Choroid plexus epithelial cell (primary cell): ENCODE measurements around the gene RPL5.

Source experiments
- DNase-seq: peaks from one replicate; pipeline ENCODE4 v3.0.0-alpha.2; 2010; ENCODE audit warnings: low read depth
- H3K4me3 ChIP-seq: 2 replicates; pipeline ENCODE4 v1.5.1; 2011; ENCODE audit warnings: low read depth, mild to moderate bottlenecking, control low read depth, low read length, moderate library complexity
- TF ChIP-seq, protein P1 (sequence below): conservative IDR thresholded peaks from 2 replicates; pipeline ENCODE4 v1.5.1; 2011; ENCODE audit warnings: low read depth, mild to moderate bottlenecking, control low read depth, inconsistent platforms, low read length, moderate library complexity

The RPL5 gene

DNA sequence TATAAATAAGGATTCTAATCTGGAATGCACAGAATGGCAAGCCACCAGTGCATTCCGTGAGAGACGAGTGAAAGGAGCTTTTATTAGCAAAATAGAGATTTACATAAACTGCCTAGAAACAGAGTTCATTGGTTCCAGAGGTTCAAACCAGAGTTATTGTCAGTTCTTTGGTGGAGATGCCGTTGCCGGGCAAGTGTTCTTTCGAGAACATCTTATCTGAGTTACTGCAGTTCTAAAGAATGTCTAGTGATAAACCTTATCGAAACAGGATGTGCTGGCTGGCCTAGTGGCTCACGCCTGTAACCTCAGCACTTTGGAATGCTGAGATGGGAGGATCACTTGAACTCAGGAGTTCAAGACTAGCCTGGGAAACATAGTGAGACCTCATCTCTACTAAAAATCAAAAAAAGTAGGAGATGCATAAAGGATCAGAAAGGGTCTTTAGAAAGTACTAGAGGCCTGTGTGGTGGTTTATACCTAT lies 27.1 kb upstream of the RPL5 start:
- peak; percentile 98 for DNase-seq
- H3K4me3 ChIP-seq, result no peak overlapping the region
- TF ChIP-seq, protein P1, sequence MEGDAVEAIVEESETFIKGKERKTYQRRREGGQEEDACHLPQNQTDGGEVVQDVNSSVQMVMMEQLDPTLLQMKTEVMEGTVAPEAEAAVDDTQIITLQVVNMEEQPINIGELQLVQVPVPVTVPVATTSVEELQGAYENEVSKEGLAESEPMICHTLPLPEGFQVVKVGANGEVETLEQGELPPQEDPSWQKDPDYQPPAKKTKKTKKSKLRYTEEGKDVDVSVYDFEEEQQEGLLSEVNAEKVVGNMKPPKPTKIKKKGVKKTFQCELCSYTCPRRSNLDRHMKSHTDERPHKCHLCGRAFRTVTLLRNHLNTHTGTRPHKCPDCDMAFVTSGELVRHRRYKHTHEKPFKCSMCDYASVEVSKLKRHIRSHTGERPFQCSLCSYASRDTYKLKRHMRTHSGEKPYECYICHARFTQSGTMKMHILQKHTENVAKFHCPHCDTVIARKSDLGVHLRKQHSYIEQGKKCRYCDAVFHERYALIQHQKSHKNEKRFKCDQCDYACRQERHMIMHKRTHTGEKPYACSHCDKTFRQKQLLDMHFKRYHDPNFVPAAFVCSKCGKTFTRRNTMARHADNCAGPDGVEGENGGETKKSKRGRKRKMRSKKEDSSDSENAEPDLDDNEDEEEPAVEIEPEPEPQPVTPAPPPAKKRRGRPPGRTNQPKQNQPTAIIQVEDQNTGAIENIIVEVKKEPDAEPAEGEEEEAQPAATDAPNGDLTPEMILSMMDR, result no peak

DNA sequence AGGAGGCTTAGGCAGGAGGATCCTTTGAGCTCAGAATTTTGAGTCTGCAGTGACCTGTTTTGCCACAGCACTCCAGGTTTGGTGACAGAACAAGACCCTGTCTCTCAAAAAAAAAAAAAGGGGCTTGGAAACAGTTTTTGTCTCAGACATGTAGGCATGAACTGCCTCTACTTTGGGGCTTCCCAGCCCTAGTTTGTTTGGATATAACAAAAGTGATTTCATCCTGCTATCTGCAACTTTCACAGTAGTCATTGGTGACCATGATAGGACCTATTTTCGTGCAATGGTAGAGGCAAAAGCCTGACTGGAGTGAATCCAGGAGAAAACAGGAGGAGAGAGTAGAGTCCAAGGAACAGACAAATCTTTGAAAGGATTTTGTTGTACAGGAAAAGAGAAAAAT lies 26.6 kb upstream of the RPL5 start:
- TF ChIP-seq, protein P1, result no peak
- DNase-seq, result no peak
- no peak overlapping the region for H3K4me3 ChIP-seq

DNA sequence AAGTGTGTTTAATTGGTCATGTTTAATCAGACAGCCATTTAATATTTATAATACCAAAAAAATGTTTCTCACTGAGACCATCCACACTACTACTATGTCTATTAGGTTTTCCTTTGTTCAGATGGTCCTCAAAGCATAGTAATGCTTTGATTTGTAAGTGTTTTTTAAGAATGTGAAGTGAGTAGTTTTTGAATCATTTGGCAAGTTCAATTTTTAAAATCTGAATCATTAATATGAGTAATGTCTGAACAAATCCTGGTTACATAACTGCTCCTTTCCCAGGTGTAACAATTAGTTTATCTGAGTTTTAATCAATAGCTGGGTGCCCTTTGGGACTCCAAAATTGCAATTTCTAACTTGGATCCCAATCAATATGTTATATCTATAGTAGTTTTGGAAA lies 23.5 kb upstream of the RPL5 start:
- TF ChIP-seq, protein P1, result no peak
- H3K4me3 ChIP-seq, result no peak overlapping the region
- no peak for DNase-seq

DNA sequence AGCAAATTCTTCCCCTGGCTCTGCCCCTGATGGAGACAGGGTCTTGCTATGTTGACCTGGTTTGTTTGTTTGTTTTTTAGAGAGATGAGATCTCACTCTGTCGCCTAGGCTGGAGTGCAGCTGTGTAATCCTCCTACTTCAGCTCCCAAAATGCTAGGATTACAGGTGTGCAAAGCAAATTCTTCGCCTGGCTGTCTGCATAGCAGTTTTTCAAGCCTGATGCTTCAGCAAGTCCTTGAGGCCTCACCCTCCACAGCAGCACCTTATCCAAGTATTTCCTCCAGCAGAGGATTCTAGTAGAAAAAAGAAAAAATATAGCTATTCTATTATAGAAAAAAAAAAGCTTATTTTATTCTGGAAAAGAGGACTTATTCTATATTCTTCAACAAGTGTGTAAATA lies 15.1 kb upstream of the RPL5 start:
- TF ChIP-seq, protein P1, result no peak
- no peak overlapping the region for H3K4me3 ChIP-seq
- DNase-seq, result no peak

DNA sequence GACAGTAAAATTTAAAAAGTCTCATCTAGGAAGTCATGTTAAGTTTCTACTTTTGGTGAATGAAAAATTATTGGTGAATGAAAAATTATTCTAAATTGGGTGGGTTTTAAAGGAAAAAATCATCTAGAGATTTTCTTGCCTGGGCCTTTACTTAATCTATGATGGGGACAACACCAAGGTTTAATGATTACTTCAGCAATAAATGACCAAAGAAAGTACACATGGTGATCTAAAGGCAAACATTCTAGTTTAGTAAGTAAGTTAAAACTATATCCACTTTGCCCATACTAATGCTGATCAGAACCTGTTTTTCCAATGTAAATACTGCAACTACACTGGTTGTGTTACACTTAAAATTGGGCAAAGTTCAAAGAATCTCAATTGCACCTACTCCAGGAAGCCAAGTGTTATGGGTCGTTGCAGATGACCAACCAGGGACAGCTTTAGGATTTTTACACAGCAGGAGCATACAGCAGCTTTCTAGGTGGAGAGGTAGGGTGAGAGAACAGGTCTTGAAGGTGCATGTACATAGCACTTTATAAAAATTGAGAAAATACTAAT lies 14.6 kb upstream of the RPL5 start:
- TF ChIP-seq, protein P1, result no peak
- no peak for DNase-seq

DNA sequence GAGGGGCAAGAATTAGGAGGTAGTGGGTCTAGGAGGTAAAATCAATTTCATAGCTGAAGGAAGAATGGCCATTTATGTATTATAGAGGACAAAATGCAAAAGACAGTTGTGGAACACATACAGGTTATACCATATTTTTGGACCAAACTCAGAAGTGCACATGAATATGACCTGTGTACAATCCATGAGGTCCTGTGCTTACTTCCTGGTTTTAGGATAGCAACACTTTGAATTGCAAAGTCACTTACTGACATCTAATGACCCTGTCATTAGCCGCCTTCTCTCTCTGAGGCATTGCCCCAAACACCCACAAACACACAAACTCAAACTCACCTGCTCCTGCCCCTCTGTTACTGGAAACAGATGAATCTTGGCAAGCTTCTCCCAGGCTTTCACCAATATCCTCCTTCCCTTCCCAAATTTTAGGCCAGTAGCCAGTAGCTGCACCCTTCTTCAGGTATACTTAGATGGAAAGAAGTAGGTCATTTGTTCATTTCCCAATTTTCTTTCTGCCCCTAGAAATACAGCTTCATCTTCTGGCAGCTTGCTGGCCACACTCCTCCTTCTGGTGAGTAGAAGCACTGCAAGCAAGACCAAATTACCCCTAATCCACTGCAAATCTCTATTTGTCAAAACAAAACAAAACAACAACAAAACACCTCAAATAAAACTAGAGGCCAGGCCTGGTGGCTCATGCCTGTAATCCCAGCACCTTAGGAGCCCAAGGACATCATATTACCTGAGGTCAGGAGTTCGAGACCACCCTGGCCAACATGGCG lies 13.7 kb upstream of the RPL5 start:
- H3K4me3 ChIP-seq, result no peak overlapping the region
- DNase-seq, result peak; percentile 65
- TF ChIP-seq, protein P1, result peak; percentile 78

More for the DNA sequence above, 14.6 kb upstream of the RPL5 start:
- H3K4me3 ChIP-seq, result no peak overlapping the region
